Upper lobe of left lung (tissue), 4 donors: ENCODE results near the gene PHACTR1.

ENCODE experiments used
- EP300 ChIP-seq, 4 donors: sonication (generic); formaldehyde crosslinking; IDR thresholded peaks; one replicate each; pipeline ENCODE4 v1.5.1; 2017; ENCODE audit warnings: antibody characterized with exemption in 4 of 4, control low read depth in 2 of 4
- POLR2A ChIP-seq, 4 donors: fragments of 450-650 bp; IDR thresholded peaks; one replicate each; pipeline ENCODE4 v1.5.1; 2016 to 2017; ENCODE audit warnings: antibody characterized with exemption in 4 of 4, mild to moderate bottlenecking in 2 of 4
- POLR2AphosphoS5 ChIP-seq, 2 donors: sonication (generic); formaldehyde crosslinking; IDR thresholded peaks; one replicate each; pipeline ENCODE4 v1.5.1; 2017; ENCODE audit warnings: antibody characterized with exemption in 2 of 2
- TF ChIP-seq, protein P1 (sequence below), 6 experiments: fragments of 450-650 bp in 4 of 6; fragments of 200-600 bp in 2 of 6; sonication (generic) in 2 of 6; IDR thresholded peaks; one replicate each; pipeline ENCODE4 v1.5.1; 2016 to 2019; ENCODE audit warnings: antibody characterized with exemption in 6 of 6

DNA sequence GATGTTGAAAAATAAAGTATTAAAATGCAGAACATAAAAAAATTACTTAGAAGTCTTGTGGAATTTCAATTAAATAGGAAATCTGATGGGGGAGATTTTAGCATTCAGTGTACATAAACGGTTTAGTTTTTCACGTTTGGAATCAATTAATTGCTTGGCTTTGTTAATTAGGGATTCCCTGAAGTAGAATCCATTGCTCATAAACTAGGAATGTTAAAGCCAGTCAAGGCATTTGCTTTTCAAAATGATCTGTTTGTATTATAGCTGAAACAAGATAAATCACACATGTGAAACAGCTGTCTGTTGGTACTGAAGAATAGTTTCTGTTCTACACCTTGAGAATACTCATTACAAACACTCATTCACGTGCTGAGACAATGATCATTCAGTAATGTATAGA, 313.8 kb downstream of the PHACTR1 start:
- no peak for TF ChIP-seq POLR2AphosphoS5 (IDR thresholded peaks at IDR 0.05)
- no peak for TF ChIP-seq POLR2A (IDR thresholded peaks at IDR 0.05)
- TF ChIP-seq, protein P1, sequence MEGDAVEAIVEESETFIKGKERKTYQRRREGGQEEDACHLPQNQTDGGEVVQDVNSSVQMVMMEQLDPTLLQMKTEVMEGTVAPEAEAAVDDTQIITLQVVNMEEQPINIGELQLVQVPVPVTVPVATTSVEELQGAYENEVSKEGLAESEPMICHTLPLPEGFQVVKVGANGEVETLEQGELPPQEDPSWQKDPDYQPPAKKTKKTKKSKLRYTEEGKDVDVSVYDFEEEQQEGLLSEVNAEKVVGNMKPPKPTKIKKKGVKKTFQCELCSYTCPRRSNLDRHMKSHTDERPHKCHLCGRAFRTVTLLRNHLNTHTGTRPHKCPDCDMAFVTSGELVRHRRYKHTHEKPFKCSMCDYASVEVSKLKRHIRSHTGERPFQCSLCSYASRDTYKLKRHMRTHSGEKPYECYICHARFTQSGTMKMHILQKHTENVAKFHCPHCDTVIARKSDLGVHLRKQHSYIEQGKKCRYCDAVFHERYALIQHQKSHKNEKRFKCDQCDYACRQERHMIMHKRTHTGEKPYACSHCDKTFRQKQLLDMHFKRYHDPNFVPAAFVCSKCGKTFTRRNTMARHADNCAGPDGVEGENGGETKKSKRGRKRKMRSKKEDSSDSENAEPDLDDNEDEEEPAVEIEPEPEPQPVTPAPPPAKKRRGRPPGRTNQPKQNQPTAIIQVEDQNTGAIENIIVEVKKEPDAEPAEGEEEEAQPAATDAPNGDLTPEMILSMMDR (IDR thresholded peaks at IDR 0.05) = no peak
- TF ChIP-seq EP300 (IDR thresholded peaks at IDR 0.05) = no peak
